ENCODE measurements around the gene ZNF316.
"Not testable (repeated sequence)": the region's sequence is repeated elsewhere in the genome, so short reads cannot be mapped to it uniquely, and the experiment has no call there.

The ZNF316 gene

DNA sequence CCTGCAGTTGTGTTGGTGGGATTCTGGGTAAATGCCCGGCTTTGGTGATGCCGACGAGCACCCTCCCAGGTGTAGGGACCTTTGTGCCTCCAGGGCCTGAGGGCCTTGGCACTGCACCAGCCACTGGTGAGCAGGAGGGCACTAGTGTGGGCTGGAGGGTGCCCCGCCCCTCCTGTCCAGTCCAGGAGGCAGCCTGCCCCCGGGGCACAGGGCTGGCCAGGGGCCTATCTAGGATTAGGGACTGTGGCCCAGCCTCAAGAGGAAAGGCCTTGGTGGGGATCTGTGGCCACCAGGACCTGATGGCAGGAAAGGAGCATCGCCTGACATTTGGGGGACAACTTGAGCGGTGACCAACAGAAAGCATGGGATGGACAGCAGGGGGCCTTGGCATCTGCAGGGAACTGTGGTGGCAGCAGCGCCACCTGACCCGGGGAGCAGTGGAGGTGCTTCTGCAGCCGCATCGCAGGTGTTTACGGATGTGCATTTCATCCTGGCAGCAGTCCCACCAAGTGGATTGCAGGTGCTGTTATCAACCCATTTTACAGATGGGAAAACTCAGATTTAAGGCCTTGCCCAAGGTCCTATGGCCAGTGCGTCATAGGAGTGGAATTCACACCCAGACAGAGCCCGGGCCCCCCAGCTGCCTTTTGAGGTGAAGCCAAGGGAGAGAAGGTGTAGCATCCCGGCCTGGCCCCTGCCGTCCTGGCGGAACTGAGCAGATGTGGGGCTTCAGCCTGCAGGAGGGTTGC is 11.1 kb downstream of the ZNF316 start:
- DNase-seq, result no peak

DNA sequence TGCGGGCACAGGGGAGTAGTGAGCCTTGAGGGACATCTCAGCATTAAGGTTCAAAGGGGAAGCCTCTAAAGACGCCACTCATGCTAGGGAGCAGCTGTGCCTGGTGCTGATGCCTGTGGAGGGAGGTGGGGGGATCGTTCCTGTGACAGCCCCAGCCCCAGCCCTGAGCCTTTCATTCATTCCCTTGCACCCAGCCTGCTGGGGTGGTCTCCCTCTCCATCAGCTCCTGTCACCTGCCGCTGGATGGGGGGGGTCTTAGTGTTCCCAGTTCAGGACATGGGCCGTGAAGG is 11.6 kb downstream of the ZNF316 start:
- no peak for DNase-seq

DNA sequence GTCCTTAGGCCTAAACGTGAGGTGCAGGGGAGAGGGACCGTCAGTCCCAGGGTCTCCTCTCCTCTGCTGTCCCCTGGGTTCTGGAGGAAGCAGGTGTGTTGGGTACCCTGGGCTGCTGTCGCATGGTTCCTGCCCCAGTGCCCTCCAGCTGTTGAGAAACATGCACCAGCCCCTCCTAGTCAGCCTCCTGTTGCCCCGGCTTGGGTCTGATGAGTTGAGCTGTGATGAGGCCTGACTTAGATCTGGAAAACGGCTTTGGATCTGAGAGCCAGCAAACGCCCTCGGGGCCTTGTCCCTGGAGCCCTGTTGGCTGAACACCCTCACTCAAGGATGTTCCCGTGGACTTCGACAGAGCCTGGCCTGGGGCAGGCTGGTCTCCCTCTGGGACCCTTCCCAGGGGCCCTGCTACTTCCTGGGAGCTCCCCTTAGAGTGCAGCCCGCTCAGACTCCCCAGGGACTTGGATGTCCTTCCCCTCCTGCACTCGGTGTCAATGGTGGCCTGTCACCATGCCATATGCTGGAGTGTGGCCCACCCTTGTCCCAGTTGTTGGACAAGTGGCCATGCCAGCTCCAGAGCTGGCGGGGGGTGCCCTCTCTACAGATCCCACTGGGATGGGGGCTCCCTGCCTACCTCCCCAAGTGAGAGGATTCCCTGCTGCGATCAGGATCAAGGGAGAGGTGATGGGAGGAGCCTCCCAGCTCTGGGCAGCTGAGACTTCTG is 12.3 kb downstream of the ZNF316 start:
- DNase-seq, result no peak

DNA sequence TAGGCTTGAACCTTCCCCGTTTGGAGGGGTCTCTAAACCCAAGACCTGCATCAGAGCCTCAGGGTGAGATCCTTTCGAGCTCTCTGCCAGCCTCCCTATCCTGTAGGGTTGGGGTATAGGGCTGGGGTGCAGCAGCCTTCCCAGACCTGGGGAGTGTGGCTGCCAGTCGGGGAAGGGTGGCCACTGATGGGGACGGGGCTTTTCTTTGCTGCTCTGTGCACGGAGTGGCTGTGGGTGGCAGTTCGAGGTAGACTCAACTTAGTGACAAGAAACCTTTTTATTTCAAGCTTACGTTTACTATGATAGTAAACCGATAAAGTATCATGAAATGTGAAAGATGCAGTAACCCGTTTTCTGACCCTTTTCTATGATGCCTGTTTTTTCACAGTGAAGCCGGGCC is 13.0 kb downstream of the ZNF316 start:
- no peak for DNase-seq

DNA sequence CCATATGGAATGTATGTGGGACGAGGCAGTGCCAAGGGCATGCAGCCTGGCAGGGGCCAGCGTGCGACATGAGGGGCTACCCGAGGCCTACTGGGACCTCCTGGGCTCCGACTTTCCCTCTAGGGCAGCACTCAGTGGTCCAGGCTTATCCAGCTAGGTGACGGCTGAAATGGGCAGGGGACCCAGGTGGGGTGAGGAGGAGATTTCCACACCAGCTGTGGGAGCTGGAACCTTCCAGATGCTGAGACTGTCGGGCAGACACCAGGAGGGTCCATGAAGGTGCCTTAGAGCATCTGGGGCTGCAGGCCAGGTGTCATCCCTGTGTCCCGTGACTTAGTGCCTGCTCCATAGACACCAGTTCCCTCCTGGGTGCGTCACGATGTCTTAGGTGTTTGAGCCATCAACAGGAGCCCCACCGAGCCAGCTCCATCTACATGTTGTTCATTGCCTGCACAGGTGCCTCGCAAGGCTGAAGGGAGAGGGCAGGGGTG is 13.4 kb downstream of the ZNF316 start:
- no peak for DNase-seq

DNA sequence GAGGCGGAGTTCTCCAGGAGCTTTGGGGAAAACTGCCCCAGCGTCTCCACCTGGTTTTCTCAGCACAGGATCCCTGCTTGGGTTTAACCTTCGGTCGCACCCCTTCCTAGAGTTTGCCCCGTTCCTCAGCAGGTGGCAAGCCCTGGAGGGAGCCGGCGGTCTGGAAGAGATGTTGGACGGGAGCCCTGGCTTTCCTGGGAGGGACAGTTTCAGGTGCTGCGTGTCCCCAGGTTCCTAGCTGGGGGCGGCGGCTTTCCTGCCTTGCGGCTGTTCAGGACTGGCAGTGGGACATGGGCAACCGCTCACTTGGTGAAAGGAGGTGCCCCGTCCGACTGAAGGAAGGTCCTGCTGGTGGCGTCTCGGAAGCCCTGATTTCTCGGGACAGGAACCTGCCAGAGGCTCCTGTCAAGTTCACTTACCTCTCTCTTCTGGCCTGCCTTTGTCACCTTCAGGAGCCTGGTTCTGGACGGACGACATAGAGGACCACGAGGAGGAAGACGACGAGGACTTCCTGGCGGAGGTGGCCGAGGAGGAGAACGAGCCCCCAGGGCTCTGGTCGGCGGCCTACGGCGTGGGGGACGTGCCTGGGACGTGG is 14.8 kb downstream of the ZNF316 start:
- DNase-seq, result no peak

DNA sequence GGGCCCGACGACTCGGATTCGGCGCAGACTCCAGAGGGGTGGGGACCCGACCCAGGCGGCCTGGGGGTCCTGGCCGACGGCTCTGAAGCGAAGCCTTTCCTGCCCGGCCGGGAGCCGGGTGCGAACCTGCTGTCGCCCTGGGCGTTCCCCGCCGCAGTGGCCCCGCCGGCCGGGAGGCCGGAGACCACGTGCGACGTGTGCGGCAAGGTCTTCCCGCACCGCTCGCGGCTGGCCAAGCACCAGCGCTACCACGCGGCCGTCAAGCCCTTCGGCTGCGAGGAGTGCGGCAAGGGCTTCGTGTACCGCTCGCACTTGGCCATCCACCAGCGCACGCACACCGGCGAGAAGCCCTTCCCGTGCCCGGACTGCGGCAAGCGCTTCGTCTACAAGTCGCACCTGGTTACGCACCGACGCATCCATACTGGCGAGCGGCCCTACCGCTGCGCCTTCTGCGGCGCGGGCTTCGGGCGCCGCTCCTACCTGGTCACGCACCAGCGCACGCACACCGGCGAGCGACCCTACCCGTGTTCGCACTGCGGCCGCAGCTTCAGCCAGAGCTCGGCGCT is 15.4 kb downstream of the ZNF316 start:
- no peak for DNase-seq

DNA sequence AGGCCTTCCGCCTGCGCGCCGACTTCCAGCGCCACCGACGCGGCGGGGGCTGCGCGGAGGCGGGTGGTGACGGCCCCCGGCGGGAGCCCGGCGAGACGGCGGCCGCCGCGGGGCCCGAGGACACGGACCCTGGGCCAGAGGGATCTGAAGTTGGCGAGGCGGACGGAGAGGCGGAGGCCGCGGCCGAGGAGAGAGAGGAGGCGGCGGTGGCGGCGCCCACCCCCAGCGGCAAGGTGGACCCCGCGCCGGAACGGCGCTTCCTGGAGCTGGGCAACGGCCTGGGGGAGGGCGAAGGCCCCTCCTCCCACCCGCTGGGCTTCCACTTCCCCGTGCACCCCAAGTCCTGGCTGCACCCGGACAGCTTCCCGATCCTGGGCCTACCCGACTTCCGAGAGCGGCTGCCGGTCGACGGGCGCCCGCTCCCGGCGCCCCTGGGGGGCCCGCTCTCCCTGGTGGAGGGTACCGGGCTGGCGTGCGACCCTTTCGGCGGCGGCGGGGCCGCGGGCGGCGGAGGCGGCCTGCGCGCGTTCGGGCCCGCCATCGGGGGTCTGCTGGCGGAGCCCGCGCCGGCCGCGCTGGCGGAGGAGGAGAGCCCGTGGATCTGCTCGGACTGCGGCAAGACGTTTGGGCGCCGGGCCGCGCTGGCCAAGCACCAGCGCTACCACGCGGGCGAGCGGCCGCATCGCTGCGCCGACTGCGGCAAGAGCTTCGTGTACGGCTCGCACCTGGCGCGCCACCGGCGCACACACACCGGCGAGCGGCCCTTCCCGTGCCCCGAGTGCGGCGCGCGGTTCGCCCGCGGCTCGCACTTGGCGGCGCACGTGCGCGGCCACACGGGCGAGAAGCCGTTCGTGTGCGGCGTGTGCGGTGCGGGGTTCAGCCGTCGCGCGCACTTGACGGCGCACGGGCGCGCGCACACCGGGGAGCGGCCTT is 16.2 kb downstream of the ZNF316 start:
- no peak for DNase-seq

DNA sequence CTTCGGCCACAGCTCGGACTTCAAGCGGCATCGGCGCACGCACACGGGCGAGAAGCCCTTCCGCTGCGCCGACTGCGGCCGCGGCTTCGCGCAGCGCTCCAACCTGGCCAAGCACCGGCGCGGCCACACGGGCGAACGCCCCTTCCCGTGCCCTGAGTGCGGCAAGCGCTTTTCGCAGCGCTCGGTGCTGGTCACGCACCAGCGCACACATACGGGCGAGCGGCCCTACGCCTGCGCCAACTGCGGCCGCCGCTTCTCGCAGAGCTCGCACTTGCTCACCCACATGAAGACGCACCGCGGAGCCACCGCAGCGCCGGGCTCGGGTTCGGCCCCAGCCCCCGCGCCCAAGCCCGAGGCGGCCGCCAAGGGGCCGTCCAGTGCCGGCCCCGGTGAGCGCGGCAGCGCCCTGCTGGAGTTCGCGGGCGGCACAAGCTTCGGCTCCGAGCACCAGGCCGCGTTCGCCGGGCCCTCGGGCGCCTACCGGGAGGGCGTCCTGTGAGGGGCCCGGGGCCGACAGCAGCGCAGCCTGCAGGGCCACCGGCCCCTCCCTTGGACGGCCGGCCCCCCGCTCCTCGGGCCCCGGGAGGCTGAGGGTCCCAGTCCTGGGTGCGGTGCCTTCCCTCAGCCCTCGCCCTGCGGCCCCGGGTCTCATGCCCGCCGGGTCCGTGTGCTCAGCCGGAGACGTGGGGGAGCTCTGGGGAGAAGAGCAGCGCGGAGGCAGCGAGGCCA is 17.2 kb downstream of the ZNF316 start:
- DNase-seq, result no peak

DNA sequence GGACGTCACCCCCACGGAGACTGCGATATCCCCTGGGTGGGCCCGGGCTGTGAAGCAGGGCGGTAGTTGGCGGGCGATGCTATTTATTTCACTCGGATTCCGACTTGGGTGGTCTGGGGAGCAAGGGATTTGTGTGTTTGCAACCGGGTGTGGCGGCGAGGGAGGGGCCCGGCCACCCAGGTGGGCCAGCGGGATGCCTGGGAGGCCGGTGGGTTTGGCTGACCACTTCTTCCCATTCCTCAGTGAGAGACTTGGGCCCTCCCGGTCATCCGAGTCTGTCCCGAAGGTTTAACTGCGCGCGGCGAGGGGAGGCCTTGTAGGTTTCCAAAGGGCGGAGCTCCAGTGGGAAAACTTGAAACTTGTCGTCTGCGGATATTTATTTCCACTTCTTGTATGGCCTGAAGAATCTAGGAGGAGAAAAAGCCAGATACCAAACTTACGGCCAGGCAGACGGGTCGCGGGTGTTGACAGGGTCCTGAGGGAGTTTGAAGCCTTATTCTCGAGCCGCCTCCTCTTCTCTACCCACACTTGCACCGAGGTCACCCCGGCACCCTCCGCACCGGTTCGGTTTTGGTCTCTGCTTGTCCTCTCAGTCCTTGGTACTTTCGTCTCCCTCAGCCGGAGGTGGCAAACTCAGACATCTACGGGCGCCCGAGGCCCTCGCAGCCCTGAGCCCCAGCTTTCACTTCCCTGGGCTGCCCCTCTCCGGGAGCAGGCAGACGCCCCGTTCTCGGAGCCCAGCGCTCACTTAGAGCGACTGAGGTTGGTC is 17.9 kb downstream of the ZNF316 start:
- no peak for DNase-seq

DNA sequence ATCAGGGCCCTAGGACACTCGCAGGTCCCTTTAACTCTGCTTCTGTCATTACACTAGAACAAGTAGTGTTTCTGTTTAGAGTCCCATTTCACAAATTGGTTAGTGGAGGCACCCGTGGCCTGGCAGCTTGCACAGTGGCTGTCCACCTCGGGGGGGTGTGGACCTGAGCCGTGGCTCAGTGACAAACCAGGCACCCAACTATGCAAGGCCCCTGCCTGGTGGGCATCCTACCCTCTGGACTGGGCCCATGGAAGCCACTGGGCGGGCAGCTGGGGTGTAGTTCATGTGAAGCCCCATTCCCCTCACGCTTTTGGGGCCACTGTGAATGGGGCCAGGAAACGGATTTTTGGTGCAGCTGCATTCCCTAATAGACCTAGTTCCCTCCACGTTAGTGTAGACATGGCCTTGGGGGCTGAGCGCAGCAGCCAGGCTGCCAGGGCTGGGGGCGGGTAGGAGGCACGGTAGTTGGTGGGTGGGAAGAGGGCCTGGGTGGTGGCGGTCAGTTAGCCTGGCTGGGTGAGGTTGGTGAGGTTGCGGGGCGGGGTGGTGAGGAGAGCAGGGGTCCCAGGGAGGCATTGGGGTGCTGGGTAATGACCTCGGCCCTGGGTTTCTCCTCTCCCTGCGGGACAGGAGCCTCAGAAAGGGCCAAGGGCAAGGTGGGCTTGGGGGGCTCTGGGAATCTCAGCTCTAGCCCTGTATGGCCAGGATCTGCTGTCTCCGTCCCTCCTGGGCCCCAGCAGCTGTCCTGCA is 18.7 kb downstream of the ZNF316 start:
- DNase-seq, result no peak

DNA sequence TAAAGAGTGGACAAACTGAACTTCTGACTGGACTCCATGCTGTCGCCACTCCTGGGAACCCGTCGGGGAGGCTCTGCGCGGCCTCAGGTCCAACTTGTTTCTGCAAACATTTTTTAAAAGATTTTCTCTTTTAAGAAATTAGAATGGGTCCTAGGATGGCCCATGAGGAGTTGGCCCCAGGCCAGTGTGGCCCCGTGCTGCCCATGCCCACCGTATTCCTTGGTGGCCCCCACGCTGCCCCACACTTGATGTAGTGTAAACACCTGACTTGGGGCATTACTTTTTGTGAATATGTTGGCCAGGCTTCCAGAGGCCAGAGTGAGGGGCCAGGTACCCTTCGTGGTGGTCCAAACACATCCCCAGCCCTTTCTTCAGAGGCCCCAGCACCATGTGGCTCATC is 19.3 kb downstream of the ZNF316 start:
- DNase-seq, result no peak

DNA sequence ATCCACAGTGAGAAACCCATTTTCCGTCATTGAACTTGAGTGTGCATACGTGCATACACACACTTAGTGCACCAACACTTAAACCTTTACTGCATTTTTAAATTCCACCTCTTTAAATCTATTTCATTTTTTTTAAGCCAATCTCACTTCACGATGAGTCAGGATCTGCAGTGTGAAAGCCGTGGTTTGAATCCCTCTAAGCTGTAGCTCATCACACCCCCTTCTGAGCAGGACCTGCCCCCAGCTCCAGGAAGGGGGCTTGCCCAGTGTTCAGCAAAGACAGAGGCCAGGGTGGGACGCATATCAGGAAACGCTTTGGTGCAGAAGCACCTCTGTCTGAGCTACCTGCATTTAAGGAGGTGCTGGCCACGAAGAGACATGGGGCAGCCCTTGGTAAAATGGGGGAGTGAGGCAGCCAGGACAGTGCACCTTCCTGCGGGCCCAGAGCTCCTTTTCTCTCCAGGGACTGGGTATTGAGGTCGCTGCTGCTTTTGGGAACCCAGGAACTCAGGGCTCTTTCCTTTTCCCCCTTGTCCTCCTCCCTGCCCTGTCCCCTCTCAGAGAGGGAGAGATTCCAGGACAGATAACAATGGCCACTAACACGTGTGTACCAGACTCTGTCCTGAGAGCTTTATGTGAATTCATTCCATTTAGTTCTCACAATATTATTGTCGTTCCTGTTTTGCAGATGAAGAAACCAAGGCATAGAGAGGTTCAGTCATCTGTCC is 21.7 kb downstream of the ZNF316 start:
- no peak for DNase-seq

DNA sequence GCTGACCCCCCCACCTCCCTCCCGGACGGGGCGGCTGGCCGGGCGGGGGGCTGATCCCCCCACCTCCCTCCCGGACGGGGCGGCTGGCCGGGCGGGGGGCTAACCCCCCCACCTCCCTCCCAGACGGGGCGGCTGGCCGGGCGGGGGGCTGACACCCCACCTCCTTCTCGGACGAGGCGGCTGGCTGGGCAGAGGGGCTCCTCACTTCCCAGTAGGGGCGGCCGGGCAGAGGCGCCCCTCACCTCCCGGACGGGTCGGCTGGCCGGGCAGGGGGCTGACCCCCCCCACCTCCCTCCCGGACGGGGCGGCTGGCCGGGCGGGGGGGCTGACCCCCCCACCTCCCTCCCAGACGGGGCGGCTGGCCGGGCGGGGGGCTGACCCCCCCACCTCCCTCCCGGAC is 33.7 kb downstream of the ZNF316 start:
- not testable (repeated sequence) for DNase-seq

DNA sequence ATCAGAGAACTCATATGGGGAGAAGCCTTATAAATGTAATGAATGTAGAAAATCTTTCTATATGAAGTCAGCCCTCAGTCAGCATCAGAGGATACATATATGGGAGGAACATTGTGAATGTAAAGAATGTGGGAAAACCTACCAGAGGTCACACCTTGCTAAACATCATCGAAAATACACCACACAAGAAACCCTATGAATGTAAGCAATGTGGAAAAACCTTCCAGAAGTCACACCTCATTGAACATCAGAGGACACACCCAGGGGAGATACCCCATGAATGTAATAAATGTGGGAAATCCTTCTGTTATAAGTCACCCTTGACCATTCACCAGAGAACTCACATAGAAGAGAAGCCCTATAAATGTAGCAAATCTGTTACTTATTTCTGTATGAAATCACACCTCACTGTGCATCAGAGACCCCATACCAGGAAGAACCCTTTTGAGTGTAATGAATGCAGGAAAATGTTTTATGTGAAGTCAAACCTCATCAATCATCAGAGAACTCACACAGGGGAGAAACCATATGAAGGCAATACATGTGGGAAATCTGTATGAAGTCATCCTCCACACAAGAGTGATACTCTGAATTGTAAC is 38.8 kb downstream of the ZNF316 start:
- no peak for DNase-seq

DNA sequence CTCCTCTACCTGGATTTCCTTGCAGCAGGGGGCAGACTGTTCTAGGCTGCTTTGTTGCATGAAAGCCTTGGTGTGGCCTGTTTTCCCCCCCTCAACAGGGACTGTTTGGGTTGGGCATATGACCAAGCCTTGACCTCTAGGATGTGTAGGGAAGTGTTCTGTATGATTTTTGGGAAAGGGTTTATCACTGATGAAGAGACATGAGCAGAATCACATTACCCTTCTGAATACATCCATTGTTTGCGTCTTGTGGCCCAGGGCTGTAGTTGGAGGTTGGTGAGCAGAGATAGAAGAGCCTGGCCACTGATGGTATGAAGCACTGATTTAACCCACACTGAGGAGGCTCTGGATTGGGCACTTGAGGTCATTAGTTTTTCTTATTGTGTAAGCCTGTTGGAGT is 43.0 kb downstream of the ZNF316 start:
- no peak for DNase-seq

DNA sequence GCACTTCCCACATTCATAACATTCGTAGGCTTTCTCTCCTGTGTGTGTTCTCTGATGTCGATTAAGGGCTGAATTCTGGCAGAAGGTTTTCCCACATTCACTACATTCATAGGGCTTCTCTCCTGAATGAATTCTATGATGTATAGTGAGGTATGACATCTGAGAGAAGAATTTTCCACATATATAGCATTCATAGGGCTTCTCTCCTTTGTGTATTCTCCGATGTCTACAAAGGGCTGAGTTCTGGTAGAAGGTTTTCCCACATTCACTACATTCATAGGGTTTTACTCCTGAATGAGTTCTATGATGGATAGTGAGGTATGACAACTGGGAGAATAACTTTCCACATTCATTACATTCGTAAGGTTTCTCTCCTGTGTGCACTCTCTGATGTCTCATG is 54.0 kb downstream of the ZNF316 start:
- DNase-seq, result no peak

DNA sequence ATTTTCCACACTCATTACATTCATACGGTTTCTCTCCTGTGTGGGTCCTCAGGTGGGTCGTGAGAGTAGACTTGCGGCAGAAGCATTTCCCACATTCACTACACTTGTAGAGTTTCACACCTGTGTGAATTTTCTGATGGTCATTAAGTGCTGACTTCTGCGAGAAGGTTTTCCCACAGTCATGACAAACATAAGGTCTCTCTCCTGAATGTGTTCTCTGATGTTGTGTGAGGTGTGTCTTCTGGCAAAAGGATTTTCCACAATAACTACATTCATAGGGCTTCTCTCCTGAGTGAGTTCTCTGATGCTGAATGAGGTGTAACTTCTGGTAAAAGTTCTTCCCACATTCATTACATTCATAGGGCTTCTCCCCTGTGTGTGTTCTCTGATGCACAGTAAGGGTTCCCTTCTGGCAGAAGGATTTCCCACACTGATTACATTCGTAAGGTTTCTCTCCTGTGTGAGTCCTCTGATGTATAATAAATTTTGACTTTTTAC is 54.5 kb downstream of the ZNF316 start:
- DNase-seq, result no peak

DNA sequence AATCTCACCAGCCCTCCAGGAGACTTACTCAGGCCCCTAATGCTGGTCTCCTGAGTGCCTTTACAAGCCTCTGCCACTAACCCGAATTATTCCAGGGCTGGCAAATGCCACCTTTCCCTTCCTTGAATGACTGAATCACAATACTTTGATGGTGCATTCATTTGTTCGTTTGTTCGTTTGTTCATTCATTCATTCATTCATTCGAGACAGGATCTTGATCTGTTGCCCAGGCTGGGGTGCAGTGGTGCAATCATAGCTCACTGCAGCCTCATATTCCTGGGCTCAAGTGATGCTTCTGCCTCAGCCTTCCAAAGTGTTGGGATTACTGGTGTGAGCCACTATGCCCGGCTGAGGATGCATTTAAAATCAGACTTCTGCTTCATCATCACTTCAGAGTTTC is 63.7 kb downstream of the ZNF316 start:
- no peak for DNase-seq
